A549 treated with ZK216348 at 1 μM for 4 hours (cell line): ENCODE data around the gene SMIM22. TPM values are rescaled to one million over a fixed set of nuclear protein-coding genes. Genes with fewer than 3 reads are reported as not detected.

Experiments used
- total RNA-seq: library from RNA; stranded (reverse); fragments of 200-300 nt; extraction: Qiagen RNA extraction; gene quantifications from 5 replicates; pipeline ENCODE4 v1.2.3, GENCODE V29; 2022; ENCODE audit warnings: low read depth

Gene SMIM22
- total RNA-seq: not detected in 5 replicates

GRCh38 chr16:4795181-4795827, at the start of gene SMIM22:
Gene SMIM22, plus strand, starts transcription at chr16:4795369. Its CDS starts 366 bp downstream, at chr16:4795735.

GRCh38 chr16:4766875-4767628, 28.1 kb upstream of the SMIM22 start, which contains the start of gene ZNF500:
Gene ZNF500, minus strand, starts transcription at chr16:4767162. Its CDS starts 1,184 bp downstream, at chr16:4765978.

GRCh38 chr16:4787627-4788482, 7.3 kb upstream of the SMIM22 start, which contains the start of gene SEPTIN12:
Gene SEPTIN12, minus strand, starts transcription at chr16:4788345. Its CDS starts 700 bp downstream, at chr16:4787645.

GRCh38 chr16:4801962-4802658, 6.9 kb downstream of the SMIM22 start, which contains the start of gene ROGDI:
Gene ROGDI, minus strand, starts transcription at chr16:4802633. Its CDS starts 62 bp downstream, at chr16:4802571.

Other genes with a start within 250 kb of the SMIM22 start
- gene C16orf96, start 239.0 kb upstream of the SMIM22 start, total RNA-seq: 0.04 to 0.06 TPM in 2 of 5 replicates, not detected in the others
- gene UBALD1, start 180.5 kb upstream of the SMIM22 start, total RNA-seq: 24.3 to 67.9 TPM (median 60.3 TPM) in 5 replicates
- gene MGRN1, start 170.5 kb upstream of the SMIM22 start, total RNA-seq: 29.4 to 49.3 TPM (median 40.3 TPM) in 5 replicates
- gene NUDT16L1, start 101.8 kb upstream of the SMIM22 start, total RNA-seq: 13.1 to 26.3 TPM (median 24.8 TPM) in 5 replicates
- 16.5 to 28.9 TPM (median 28.2 TPM) in 5 replicates for gene ANKS3, start 61.1 kb upstream of the SMIM22 start, total RNA-seq
- gene DNAAF8, start 60.8 kb upstream of the SMIM22 start, total RNA-seq: 1.2 to 2.1 TPM (median 1.4 TPM) in 5 replicates
- gene ZNF500, start 28.2 kb upstream of the SMIM22 start, total RNA-seq: 5.4 to 10.9 TPM (median 8.2 TPM) in 5 replicates
- not detected in 5 replicates for gene SEPTIN12, start 7.0 kb upstream of the SMIM22 start, total RNA-seq
- 10.7 to 16.2 TPM (median 15.6 TPM) in 5 replicates for gene ROGDI, start 7.3 kb downstream of the SMIM22 start, total RNA-seq
- 40.4 to 43.5 TPM (median 41.0 TPM) in 5 replicates for gene GLYR1, start 51.9 kb downstream of the SMIM22 start, total RNA-seq
- gene UBN1, start 52.1 kb downstream of the SMIM22 start, total RNA-seq: 21.5 to 30.9 TPM (median 27.2 TPM) in 5 replicates
- 2.6 to 4.8 TPM (median 4.1 TPM) in 5 replicates for gene PPL, start 141.8 kb downstream of the SMIM22 start, total RNA-seq
- 0.05 to 0.11 TPM (median 0.11 TPM) in 3 of 5 replicates, not detected in the others for gene SEC14L5, start 163.0 kb downstream of the SMIM22 start, total RNA-seq
- 12.4 to 19.2 TPM (median 18.4 TPM) in 5 replicates for gene NAGPA, start 238.6 kb downstream of the SMIM22 start, total RNA-seq